Activated CD4-positive, alpha-beta T cell treated with anti-CD3 and anti-CD28 coated beads for 36 hours (primary cell): ENCODE measurements around the gene KLHL3. TPM values are rescaled to one million over a fixed set of nuclear protein-coding genes. Genes with fewer than 3 reads are reported as not detected.

ENCODE experiments used
- ATAC-seq: fragments of 200-7000 bp; cut with Tn5 transposase; one replicate; pipeline ENCODE4 v1.10.0; 2021; ENCODE audit warnings: mild to moderate bottlenecking, moderate library complexity
- CTCF ChIA-PET: fragments of 350-600 bp; sonication (Branson Sonifier 250); formaldehyde crosslinking; loops from one replicate; lab custom pipeline; 2021; ENCODE audit warnings: antibody characterized with exemption; lab: Charles Lee
- POLR2A ChIA-PET: fragments of 350-600 bp; sonication (Branson Sonifier 250); formaldehyde crosslinking; loops from one replicate; lab custom pipeline; 2021; ENCODE audit warnings: antibody characterized with exemption, inconsistent platforms; lab: Charles Lee
- DNase-seq: peaks from one replicate; pipeline ENCODE4 v3.0.0-alpha.2; 2020
- H3K27ac Mint-ChIP-seq: one replicate; pipeline ENCODE4 v1.8.0; 2021; ENCODE audit warnings: mixed read lengths
- H3K27me3 Mint-ChIP-seq: one replicate; pipeline ENCODE4 v1.8.0; 2021; ENCODE audit warnings: mixed read lengths
- H3K36me3 Mint-ChIP-seq: one replicate; pipeline ENCODE4 v1.8.0; 2021; ENCODE audit warnings: low read depth, mixed read lengths
- H3K4me1 Mint-ChIP-seq: one replicate; pipeline ENCODE4 v1.8.0; 2021; ENCODE audit warnings: mixed read lengths
- H3K4me3 Mint-ChIP-seq: one replicate; pipeline ENCODE4 v1.8.0; 2021; ENCODE audit warnings: mild to moderate bottlenecking, moderate library complexity, mixed read lengths
- H3K9me3 Mint-ChIP-seq: one replicate; pipeline ENCODE4 v1.8.0; 2021; ENCODE audit warnings: low read depth, mixed read lengths
- intact Hi-C, 2 experiments: fragments of 100-400 bp; cut with DNase I in 1 of 2; cut with micrococcal nuclease in 1 of 2; formaldehyde crosslinking; loops; one replicate each; pipeline versions ENCODE4 v1.14.2 to v1.15.1; 2022 to 2024; cut with DNase I, micrococcal nuclease
- total RNA-seq, 2 experiments: library from RNA; stranded (reverse); gene quantifications; one replicate each; pipeline ENCODE4 v1.2.3, GENCODE V29; 2021

KLHL3 gene
- total RNA-seq, 2 experiments from 2014 or later: 6.8 to 10.8 TPM

DNA sequence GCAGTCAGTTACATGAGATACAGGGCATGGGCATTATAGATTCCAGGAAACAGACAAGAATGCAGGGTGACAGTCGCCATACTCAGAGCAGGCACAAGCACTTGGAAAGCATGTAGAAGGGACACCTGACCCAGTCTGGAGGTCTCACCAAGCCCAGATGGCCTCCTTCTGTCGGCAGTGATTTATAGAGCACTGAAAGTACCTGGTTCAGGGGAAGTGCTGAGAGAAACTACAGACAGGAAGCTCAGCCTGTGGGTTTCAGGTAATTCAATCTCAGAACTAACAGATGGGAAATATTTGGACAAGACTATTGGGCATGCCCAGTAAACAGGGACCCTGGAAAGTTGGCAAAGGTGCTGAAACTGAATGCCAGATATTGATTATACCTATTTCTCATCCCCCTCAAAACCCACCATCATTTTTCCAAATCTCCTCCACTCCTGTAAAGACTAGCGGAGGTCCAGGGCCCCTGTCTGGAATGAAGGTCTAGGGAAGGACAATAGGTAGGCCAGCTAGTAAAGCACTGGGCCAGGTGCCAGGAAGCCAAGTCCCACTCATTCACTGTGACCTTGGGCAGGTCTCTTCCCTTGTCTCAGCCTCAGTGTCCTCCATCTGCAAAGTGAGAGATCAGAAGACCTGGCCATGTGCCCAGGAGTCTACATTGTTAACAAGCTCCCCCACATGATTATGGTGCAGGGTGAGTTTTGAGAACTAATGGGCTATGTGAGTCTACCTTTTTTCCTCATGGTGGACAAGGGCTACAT is 26.9 kb downstream of the KLHL3 start:
- Mint-ChIP-seq H3K4me3 (no peak overlapping the region), H3K27ac (no peak overlapping the region), H3K9me3 (peaks cover 1% of the 10 kb centered on the region), H3K27me3 (no peaks in the 10 kb centered on the region), H3K36me3 (peaks cover 31% of the 10 kb centered on the region), H3K4me1 (peaks cover 4% of the 10 kb centered on the region)
- intact Hi-C loops: no loop called here
- DNase-seq (no peak), ATAC-seq (no peak)
- CTCF ChIA-PET: interaction anchor here (0.5 to 1.1 kb wide), 3 partner anchors 12 to 44 kb away, joined by 3 to 6 read pairs (median 4); no protein-coding TSS in a partner anchor
- POLR2A ChIA-PET: interaction anchor here (0.6 kb wide), 1 partner anchor 45 kb away, joined by 3 read pairs; no protein-coding TSS in a partner anchor

DNA sequence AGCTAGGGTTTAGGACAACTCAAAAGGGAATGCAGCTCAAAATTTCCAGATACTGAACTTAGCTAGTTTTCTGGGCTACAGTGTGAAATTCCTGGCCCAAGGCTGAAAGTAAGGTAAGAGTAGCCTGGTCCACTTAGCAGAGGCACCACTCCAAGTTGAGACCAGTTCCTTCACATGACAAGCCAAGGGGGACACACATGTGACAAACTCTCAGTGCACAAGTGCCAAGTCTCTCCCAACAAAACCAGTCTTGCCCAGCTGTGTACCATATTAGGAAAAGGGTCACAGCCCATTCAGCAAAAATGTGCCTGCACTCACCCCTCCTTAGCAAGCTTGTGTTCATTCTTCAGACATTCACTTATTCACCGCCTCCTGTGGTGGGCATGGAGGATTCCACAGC is 27.8 kb downstream of the KLHL3 start:
- intact Hi-C loops: no loop called here
- no peak overlapping the region for H3K4me3 Mint-ChIP-seq
- no peaks in the 10 kb centered on the region for H3K27me3 Mint-ChIP-seq
- H3K27ac Mint-ChIP-seq: no peak overlapping the region
- H3K36me3 Mint-ChIP-seq: peaks cover 26% of the 10 kb centered on the region
- ChIA-PET CTCF (interaction anchor here (0.8 to 1.1 kb wide), 3 partner anchors 12 to 48 kb away, joined by 3 to 5 read pairs (median 3); no protein-coding TSS in a partner anchor), POLR2A (no interaction called here)
- H3K4me1 Mint-ChIP-seq: peaks cover 4% of the 10 kb centered on the region
- no peak for ATAC-seq
- no peaks in the 10 kb centered on the region for H3K9me3 Mint-ChIP-seq
- no peak for DNase-seq

DNA sequence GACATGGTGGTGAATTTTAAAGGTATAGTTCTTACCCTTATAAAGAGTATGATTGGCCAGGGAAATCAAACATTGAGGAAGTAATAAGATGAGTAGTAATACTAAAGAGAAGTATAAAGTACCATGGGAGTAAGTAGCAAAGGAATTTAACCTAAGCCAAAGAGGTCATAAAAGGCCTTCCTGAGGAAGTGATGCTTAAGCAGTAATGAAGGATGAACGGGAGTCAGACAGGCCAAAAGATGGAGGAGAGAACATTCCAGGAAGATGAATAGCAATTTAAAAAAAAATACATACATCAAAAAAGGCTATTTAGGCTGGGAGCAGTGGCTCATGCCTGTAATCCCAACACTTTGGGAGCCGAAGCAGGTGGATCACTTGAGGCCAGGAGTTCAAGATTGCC is 29.0 kb downstream of the KLHL3 start:
- no peak for ATAC-seq
- DNase-seq: no peak
- Mint-ChIP-seq H3K27ac (no peak overlapping the region), H3K4me3 (no peak overlapping the region), H3K4me1 (peaks cover 4% of the 10 kb centered on the region), H3K9me3 (no peaks in the 10 kb centered on the region), H3K36me3 (peaks cover 23% of the 10 kb centered on the region), H3K27me3 (no peaks in the 10 kb centered on the region)
- CTCF ChIA-PET: no interaction called here
- POLR2A ChIA-PET: no interaction called here
- intact Hi-C loops: no loop called here

DNA sequence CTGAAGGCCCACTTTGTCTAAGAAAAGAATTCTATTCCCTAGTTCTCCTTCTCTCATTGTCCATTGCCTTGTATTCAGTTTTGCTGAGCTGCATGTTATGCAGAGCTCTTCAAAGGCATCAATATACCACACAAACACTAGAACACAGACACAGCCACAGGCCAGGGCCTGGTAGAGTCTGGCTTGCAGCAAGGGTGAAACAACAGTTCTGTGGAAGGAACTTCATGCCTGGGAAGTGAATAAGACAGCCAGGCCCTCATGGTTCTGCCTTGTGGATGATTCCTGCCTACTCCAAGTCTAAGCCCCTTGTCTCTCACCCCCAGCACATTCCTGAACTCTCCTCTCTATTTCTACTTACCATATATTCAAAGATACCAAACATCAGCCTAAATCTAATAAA is 30.8 kb downstream of the KLHL3 start:
- Mint-ChIP-seq H3K36me3 (peaks cover 21% of the 10 kb centered on the region), H3K4me3 (no peak overlapping the region), H3K4me1 (peaks cover 4% of the 10 kb centered on the region), H3K27ac (no peak overlapping the region), H3K27me3 (no peaks in the 10 kb centered on the region), H3K9me3 (no peaks in the 10 kb centered on the region)
- DNase-seq (no peak), ATAC-seq (no peak)
- ChIA-PET POLR2A (no interaction called here), CTCF (no interaction called here)
- intact Hi-C loops: no loop called here

DNA sequence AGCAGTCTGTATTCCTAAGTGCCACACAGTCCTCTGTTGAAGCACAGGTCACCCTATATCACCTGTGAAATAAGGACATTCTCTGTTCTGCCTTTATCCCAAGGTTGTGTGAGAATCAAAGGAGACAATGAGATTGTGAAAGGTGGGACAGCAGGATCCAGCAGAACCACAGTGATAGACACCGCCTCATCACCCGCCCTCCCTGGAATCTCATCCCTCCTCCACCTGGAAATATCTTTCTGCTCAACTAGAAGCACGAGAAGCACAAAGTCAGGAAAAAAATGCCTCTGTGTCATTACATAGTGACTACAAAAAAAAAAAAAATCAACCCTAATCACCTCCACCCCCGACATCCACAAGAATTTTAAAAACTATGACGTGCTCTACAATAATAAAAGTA is 32.3 kb downstream of the KLHL3 start:
- Mint-ChIP-seq H3K36me3 (peaks cover 16% of the 10 kb centered on the region), H3K9me3 (no peaks in the 10 kb centered on the region), H3K4me1 (peaks cover 1% of the 10 kb centered on the region), H3K27ac (no peak overlapping the region), H3K27me3 (no peaks in the 10 kb centered on the region), H3K4me3 (no peak overlapping the region)
- POLR2A ChIA-PET: no interaction called here
- intact Hi-C loops: no loop called here
- CTCF ChIA-PET: interaction anchor here (0.9 to 1.0 kb wide), 2 partner anchors 16 to 19 kb away, joined by 3 read pairs; no protein-coding TSS in a partner anchor
- ATAC-seq (no peak), DNase-seq (no peak)

GRCh38 chr5:137700282-137700680 is 35.6 kb downstream of the KLHL3 start:
- peaks cover 10% of the 10 kb centered on the region for H3K36me3 Mint-ChIP-seq
- peaks cover 27% of the 10 kb centered on the region for H3K4me1 Mint-ChIP-seq
- H3K27me3 Mint-ChIP-seq: no peaks in the 10 kb centered on the region
- no peak overlapping the region for H3K27ac Mint-ChIP-seq
- ATAC-seq (no peak), DNase-seq (no peak)
- POLR2A ChIA-PET: no interaction called here
- H3K9me3 Mint-ChIP-seq: no peaks in the 10 kb centered on the region
- intact Hi-C loops: no loop called here
- H3K4me3 Mint-ChIP-seq: no peak overlapping the region
- CTCF ChIA-PET: no interaction called here

- POLR2A ChIA-PET: no interaction called here
- Mint-ChIP-seq H3K9me3 (no peaks in the 10 kb centered on the region), H3K36me3 (peaks cover 12% of the 10 kb centered on the region), H3K4me1 (peaks cover 33% of the 10 kb centered on the region), H3K4me3 (no peak overlapping the region), H3K27me3 (no peaks in the 10 kb centered on the region), H3K27ac (no peak overlapping the region)
- ATAC-seq: no peak
- DNase-seq: no peak
- CTCF ChIA-PET: interaction anchor here (3.3 kb wide), 1 partner anchor 39 kb away, joined by 11 read pairs; no protein-coding TSS in a partner anchor
- intact Hi-C loops: loop anchor here in 1 of 2 experiments (5.0 kb wide), 1 partner anchor 37 kb away; no protein-coding TSS in a partner anchor
These were observed 36.3 kb downstream of the KLHL3 start for GRCh38 chr5:137699336-137700281.

- Mint-ChIP-seq H3K4me1 (peaks cover 51% of the 10 kb centered on the region), H3K27me3 (no peaks in the 10 kb centered on the region), H3K27ac (peak overlapping the region; percentile 89), H3K9me3 (no peaks in the 10 kb centered on the region), H3K4me3 (peak overlapping the region; percentile 40), H3K36me3 (peaks cover 18% of the 10 kb centered on the region)
- intact Hi-C loops: loop anchor here (1.0 to 5.0 kb wide), 5 partner anchors 34 to 193 kb away; partner anchors contain the start of genes HNRNPA0 (in 1 of the 2) and PKD2L2 (in 1 of the 2)
- peak; percentile 72 for DNase-seq
- POLR2A ChIA-PET: interaction anchor here (1.0 to 1.2 kb wide), 2 partner anchors 40 to 46 kb away, joined by 5 read pairs; partner anchors contain the start of gene KLHL3
- CTCF ChIA-PET: interaction anchor here (0.5 to 4.8 kb wide), 9 partner anchors 11 to 460 kb away, joined by 3 to 30 read pairs (median 9); partner anchors contain the start of gene KLHL3
- peak; percentile 97 for ATAC-seq
These were observed 39.4 kb downstream of the KLHL3 start for GRCh38 chr5:137696481-137696880.

DNA sequence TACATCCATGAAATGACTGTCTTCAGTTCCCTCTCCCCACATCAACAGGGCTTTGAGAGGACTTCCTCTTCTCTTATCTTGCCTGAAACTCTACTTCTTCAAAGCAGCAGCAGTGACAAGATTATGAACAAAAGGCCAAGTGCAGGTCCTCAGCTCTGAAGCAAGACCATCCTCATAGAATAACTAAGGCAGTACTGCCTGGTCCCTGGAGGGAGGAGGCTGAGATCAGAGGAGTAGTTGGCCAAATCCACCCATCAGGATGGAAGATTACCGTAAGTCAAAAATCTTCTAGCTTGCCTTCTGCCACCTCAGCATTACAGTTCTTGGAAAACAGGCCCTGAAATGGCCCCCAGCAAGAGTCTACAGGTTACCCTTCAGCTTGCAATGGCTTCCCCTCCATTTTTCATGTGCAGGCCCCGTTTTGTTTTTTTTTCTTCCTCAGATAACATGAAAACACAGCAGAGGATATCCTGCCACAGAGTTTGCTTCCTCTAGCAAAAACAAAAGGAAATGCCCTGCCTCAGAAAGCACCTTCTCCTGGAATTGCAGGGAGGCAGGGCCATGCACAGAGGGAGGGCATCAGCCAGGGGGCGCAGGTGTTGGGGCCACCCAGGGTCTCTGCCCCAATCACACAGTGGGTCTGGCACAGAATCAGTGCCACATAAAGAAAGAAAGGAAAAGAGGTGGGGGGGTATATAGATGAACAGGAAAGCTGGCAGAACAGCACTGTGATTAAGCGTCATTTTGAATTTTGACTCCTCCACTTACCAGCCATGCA is 40.0 kb downstream of the KLHL3 start:
- ChIA-PET CTCF (interaction anchor here (0.5 to 4.8 kb wide), 11 partner anchors 12 to 461 kb away, joined by 3 to 30 read pairs (median 5); partner anchors contain the start of gene KLHL3), POLR2A (interaction anchor here (1.0 to 1.2 kb wide), 2 partner anchors 40 to 47 kb away, joined by 5 read pairs; partner anchors contain the start of gene KLHL3)
- Mint-ChIP-seq H3K36me3 (peaks cover 18% of the 10 kb centered on the region), H3K9me3 (no peaks in the 10 kb centered on the region), H3K4me3 (peak overlapping the region; percentile 40), H3K4me1 (peaks cover 51% of the 10 kb centered on the region), H3K27me3 (no peaks in the 10 kb centered on the region), H3K27ac (peak overlapping the region; percentile 89)
- intact Hi-C loops: loop anchor here (1.0 to 5.0 kb wide), 5 partner anchors 34 to 193 kb away; partner anchors contain the start of genes HNRNPA0 (in 1 of the 2) and PKD2L2 (in 1 of the 2)
- ATAC-seq (peak; percentile 75), DNase-seq (peak; percentile 42)

GRCh38 chr5:137693951-137694721 is 41.8 kb downstream of the KLHL3 start:
- H3K36me3 Mint-ChIP-seq: peaks cover 25% of the 10 kb centered on the region
- POLR2A ChIA-PET: no interaction called here
- no peak for DNase-seq
- CTCF ChIA-PET: interaction anchor here (0.7 to 4.8 kb wide), 6 partner anchors 26 to 285 kb away, joined by 3 to 30 read pairs (median 10); partner anchors contain the start of gene KLHL3
- no peaks in the 10 kb centered on the region for H3K27me3 Mint-ChIP-seq
- H3K4me3 Mint-ChIP-seq: no peak overlapping the region
- H3K9me3 Mint-ChIP-seq: no peaks in the 10 kb centered on the region
- no peak overlapping the region for H3K27ac Mint-ChIP-seq
- intact Hi-C loops: no loop called here
- ATAC-seq: no peak
- H3K4me1 Mint-ChIP-seq: peaks cover 51% of the 10 kb centered on the region
